Medulla oblongata (tissue), 1 donor: ENCODE measurements around the gene UBASH3B.
"Not testable (repeated sequence)": the region's sequence is repeated elsewhere in the genome, so short reads cannot be mapped to it uniquely, and the experiment has no call there.

ENCODE experiments used
- DNase-seq: peaks from one replicate; pipeline ENCODE4 v3.0.0-alpha.2; 2015; ENCODE audit errors: extremely low spot score

The UBASH3B gene

GRCh38 chr11:122813176-122813893, 157.8 kb downstream of the UBASH3B start:
- DNase-seq: no peak

- no peak for DNase-seq
Measured at GRCh38 chr11:122813894-122814270, 158.4 kb downstream of the UBASH3B start.

GRCh38 chr11:122814401-122814800, 158.9 kb downstream of the UBASH3B start:
- no peak for DNase-seq

GRCh38 chr11:122815900-122816299, 160.4 kb downstream of the UBASH3B start:
- DNase-seq: no peak

- peak; percentile 13 for DNase-seq
Measured at GRCh38 chr11:122816761-122817520, 161.4 kb downstream of the UBASH3B start.

GRCh38 chr11:122820158-122820557, 164.6 kb downstream of the UBASH3B start:
- DNase-seq: no peak

GRCh38 chr11:122821169-122821568, 165.6 kb downstream of the UBASH3B start:
- no peak for DNase-seq

- no peak for DNase-seq
Measured at GRCh38 chr11:122822241-122822640, 166.7 kb downstream of the UBASH3B start.

- no peak for DNase-seq
Measured at GRCh38 chr11:122823564-122823963, 168.0 kb downstream of the UBASH3B start.

GRCh38 chr11:122829371-122829770, 173.8 kb downstream of the UBASH3B start:
- DNase-seq: not testable (repeated sequence)

GRCh38 chr11:122832297-122832696, 176.8 kb downstream of the UBASH3B start:
- not testable (repeated sequence) for DNase-seq

- no peak for DNase-seq
Measured at GRCh38 chr11:122832721-122833470, 177.4 kb downstream of the UBASH3B start.

- no peak for DNase-seq
Measured at GRCh38 chr11:122833846-122834464, 178.4 kb downstream of the UBASH3B start.

GRCh38 chr11:122836916-122837315, 181.4 kb downstream of the UBASH3B start:
- DNase-seq: no peak

GRCh38 chr11:122837528-122838346, 182.2 kb downstream of the UBASH3B start:
- DNase-seq: no peak

- no peak for DNase-seq
Measured at GRCh38 chr11:122843281-122844141, 188.0 kb downstream of the UBASH3B start.

- no peak for DNase-seq
Measured at GRCh38 chr11:122847466-122847865, 191.9 kb downstream of the UBASH3B start.

GRCh38 chr11:122848186-122848585, 192.7 kb downstream of the UBASH3B start:
- DNase-seq: no peak

- no peak for DNase-seq
Measured at GRCh38 chr11:122850076-122850631, 194.6 kb downstream of the UBASH3B start.
